ENCODE results near the gene PRODH2. TPM values are rescaled to one million over a fixed set of nuclear protein-coding genes. Genes with fewer than 3 reads are reported as not detected.

The PRODH2 gene
- polyA plus RNA-seq, 1 of the 3 experiments (the other 2 are of a cell fraction) = not detected

GRCh38 chr19:35830986-35831385 lies 18.3 kb upstream of the PRODH2 start:
- no peaks in the 10 kb centered on the region for H3K36me3 ChIP-seq (replicated peaks in 1 of 2; ENCODE audit: control insufficient read depth in 1 of 2, insufficient read depth in 2 of 2, low read length in 1 of 2)
- no peaks in the 10 kb centered on the region for H4K20me1 ChIP-seq (ENCODE audit: insufficient read depth)
- CTCF ChIA-PET = no interaction called here
- no peak overlapping the region for H3K4me3 ChIP-seq (ENCODE audit: low read depth in 2 of 2, low read length in 1 of 2)
- no peak overlapping the region for H3K4me2 ChIP-seq
- no peak overlapping the region for H3K27ac ChIP-seq (ENCODE audit: low read depth in 2 of 2, low read length in 1 of 2)
- 23% methylated on average over 11 of the region's 18 CpGs for WGBS (ENCODE audit: low lambda C conversion rate)
- no peak overlapping the region for H2AFZ ChIP-seq (ENCODE audit: low read depth)
- no peak for DNase-seq
- no peaks in the 10 kb centered on the region for H3F3A ChIP-seq (replicated peaks; ENCODE audit: insufficient read depth)
- peaks cover 35% of the 10 kb centered on the region for H3K27me3 ChIP-seq (ENCODE audit: insufficient read depth)
- no peaks in the 10 kb centered on the region for H3K9me3 ChIP-seq
- no peaks in the 10 kb centered on the region for H3K79me2 ChIP-seq (ENCODE audit: insufficient read depth)
- H3K9ac ChIP-seq = no peak overlapping the region
- no peaks in the 10 kb centered on the region for H3K4me1 ChIP-seq (ENCODE audit: control insufficient read depth in 1 of 2, insufficient read depth in 2 of 2, low read depth in 1 of 2, low read length in 1 of 2)
- POLR2A ChIA-PET = interaction anchor here (0.6 kb wide), 1 partner anchor 9 kb away, joined by 3 read pairs; no protein-coding TSS in a partner anchor
- H3K9me2 ChIP-seq = no peaks in the 10 kb centered on the region
- TF ChIP-seq GABPA (IDR thresholded peaks at IDR 0.05; ENCODE audit: low read depth) = no peak
- no peak for TF ChIP-seq ZBTB33 (IDR thresholded peaks at IDR 0.05; ENCODE audit: borderline replicate concordance, low read depth)
- TF ChIP-seq USF1 (IDR thresholded peaks at IDR 0.05; ENCODE audit: borderline replicate concordance, low read depth) = no peak
- no peak for TF ChIP-seq NFIC (IDR thresholded peaks at IDR 0.05; ENCODE audit: borderline replicate concordance)
- no peak for TF ChIP-seq JUND (IDR thresholded peaks at IDR 0.05)
- TF ChIP-seq TEAD4 (IDR thresholded peaks at IDR 0.05; ENCODE audit: borderline replicate concordance, insufficient read depth) = no peak
- TF ChIP-seq TAF1 (IDR thresholded peaks at IDR 0.05; ENCODE audit: borderline replicate concordance, low read depth, low read length) = no peak
- no peak for TF ChIP-seq SIN3A (IDR thresholded peaks at IDR 0.05; ENCODE audit: borderline replicate concordance, low read depth, low read length)
- no peak for TF ChIP-seq EP300 (IDR thresholded peaks at IDR 0.05; ENCODE audit: borderline replicate concordance in 1 of 2, low read depth in 1 of 2, low read length in 1 of 2)
- no peak for TF ChIP-seq FOXM1 (IDR thresholded peaks at IDR 0.05; ENCODE audit: low read depth)
- no peak for TF ChIP-seq POLR2AphosphoS5 (IDR thresholded peaks at IDR 0.05; ENCODE audit: low read depth, low read length)
- TF ChIP-seq, protein P1, sequence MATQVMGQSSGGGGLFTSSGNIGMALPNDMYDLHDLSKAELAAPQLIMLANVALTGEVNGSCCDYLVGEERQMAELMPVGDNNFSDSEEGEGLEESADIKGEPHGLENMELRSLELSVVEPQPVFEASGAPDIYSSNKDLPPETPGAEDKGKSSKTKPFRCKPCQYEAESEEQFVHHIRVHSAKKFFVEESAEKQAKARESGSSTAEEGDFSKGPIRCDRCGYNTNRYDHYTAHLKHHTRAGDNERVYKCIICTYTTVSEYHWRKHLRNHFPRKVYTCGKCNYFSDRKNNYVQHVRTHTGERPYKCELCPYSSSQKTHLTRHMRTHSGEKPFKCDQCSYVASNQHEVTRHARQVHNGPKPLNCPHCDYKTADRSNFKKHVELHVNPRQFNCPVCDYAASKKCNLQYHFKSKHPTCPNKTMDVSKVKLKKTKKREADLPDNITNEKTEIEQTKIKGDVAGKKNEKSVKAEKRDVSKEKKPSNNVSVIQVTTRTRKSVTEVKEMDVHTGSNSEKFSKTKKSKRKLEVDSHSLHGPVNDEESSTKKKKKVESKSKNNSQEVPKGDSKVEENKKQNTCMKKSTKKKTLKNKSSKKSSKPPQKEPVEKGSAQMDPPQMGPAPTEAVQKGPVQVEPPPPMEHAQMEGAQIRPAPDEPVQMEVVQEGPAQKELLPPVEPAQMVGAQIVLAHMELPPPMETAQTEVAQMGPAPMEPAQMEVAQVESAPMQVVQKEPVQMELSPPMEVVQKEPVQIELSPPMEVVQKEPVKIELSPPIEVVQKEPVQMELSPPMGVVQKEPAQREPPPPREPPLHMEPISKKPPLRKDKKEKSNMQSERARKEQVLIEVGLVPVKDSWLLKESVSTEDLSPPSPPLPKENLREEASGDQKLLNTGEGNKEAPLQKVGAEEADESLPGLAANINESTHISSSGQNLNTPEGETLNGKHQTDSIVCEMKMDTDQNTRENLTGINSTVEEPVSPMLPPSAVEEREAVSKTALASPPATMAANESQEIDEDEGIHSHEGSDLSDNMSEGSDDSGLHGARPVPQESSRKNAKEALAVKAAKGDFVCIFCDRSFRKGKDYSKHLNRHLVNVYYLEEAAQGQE (IDR thresholded peaks at IDR 0.05; ENCODE audit: low read depth, low read length) = no peak
- no peak for TF ChIP-seq TCF12 (IDR thresholded peaks at IDR 0.05)
- TF ChIP-seq, protein P2, sequence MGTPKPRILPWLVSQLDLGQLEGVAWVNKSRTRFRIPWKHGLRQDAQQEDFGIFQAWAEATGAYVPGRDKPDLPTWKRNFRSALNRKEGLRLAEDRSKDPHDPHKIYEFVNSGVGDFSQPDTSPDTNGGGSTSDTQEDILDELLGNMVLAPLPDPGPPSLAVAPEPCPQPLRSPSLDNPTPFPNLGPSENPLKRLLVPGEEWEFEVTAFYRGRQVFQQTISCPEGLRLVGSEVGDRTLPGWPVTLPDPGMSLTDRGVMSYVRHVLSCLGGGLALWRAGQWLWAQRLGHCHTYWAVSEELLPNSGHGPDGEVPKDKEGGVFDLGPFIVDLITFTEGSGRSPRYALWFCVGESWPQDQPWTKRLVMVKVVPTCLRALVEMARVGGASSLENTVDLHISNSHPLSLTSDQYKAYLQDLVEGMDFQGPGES (IDR thresholded peaks at IDR 0.05; ENCODE audit: low read depth, low read length) = no peak
- TF ChIP-seq RCOR1 (IDR thresholded peaks at IDR 0.05; ENCODE audit: low read length) = no peak
- no peak for TF ChIP-seq RAD21 (IDR thresholded peaks at IDR 0.05; ENCODE audit: low read length)
- TF ChIP-seq EZH2phosphoT487 (IDR thresholded peaks at IDR 0.05; ENCODE audit: borderline replicate concordance, low read depth) = no peak

All from SK-N-SH (cell line).